H9 (cell line): ENCODE measurements around the gene TMEM51. TPM values are rescaled to one million over a fixed set of nuclear protein-coding genes. Genes with fewer than 3 reads are reported as not detected.

Source experiments
- DNase-seq: peaks from one replicate; pipeline ENCODE4 v3.0.0-alpha.2; 2017
- H2AFZ ChIP-seq: one replicate; pipeline ENCODE4 v1.6.1; 2013; ENCODE audit warnings: mild to moderate bottlenecking, low read length, control low read depth, moderate library complexity
- H2AK5ac ChIP-seq: 2 replicates; pipeline ENCODE4 v1.6.1; 2013; ENCODE audit warnings: low read length, control low read depth, mixed read lengths; ENCODE audit not compliant: insufficient read length
- H2BK120ac ChIP-seq: one replicate; pipeline ENCODE4 v1.6.1; 2013; ENCODE audit warnings: low read depth, mild to moderate bottlenecking, low read length, control low read depth, inconsistent platforms; ENCODE audit not compliant: poor library complexity, severe bottlenecking
- H2BK12ac ChIP-seq: 2 replicates; pipeline ENCODE4 v1.6.1; 2013; ENCODE audit warnings: low read length, control low read depth, mixed read lengths, low read depth; ENCODE audit not compliant: insufficient read length
- H2BK15ac ChIP-seq: 2 replicates; pipeline ENCODE4 v1.6.1; 2013; ENCODE audit warnings: low read depth, low read length, control low read depth
- H2BK20ac ChIP-seq: one replicate; pipeline ENCODE4 v1.6.1; 2013; ENCODE audit warnings: low read depth, mild to moderate bottlenecking, low read length, control low read depth, inconsistent platforms; ENCODE audit not compliant: poor library complexity, severe bottlenecking
- H2BK5ac ChIP-seq: 2 replicates; pipeline ENCODE4 v1.6.1; 2013; ENCODE audit warnings: low read length, control low read depth, mixed read lengths; ENCODE audit not compliant: insufficient read length
- H3K14ac ChIP-seq: 2 replicates; pipeline ENCODE4 v1.6.1; 2013; ENCODE audit warnings: low read length, control low read depth; ENCODE audit not compliant: insufficient read depth
- H3K18ac ChIP-seq: 2 replicates; pipeline ENCODE4 v1.6.1; 2013; ENCODE audit warnings: low read depth, mild to moderate bottlenecking, mixed read lengths, low read length, control low read depth; ENCODE audit not compliant: insufficient read length
- H3K23ac ChIP-seq: 2 replicates; pipeline ENCODE4 v1.6.1; 2013; ENCODE audit warnings: low read length, control low read depth, mixed read lengths, low read depth; ENCODE audit not compliant: insufficient read length
- H3K23me2 ChIP-seq: 2 replicates; pipeline ENCODE4 v1.6.1; 2013; ENCODE audit warnings: low read depth, mild to moderate bottlenecking, mixed read lengths, low read length, control low read depth; ENCODE audit not compliant: insufficient read length, poor library complexity, severe bottlenecking
- H3K27ac ChIP-seq: 2 replicates; pipeline ENCODE4 v1.5.1; 2013; ENCODE audit warnings: low read length, control low read depth, mixed read lengths, low read depth; ENCODE audit not compliant: insufficient read length
- H3K27me3 ChIP-seq: 2 replicates; pipeline ENCODE4 v1.6.1; 2013; ENCODE audit warnings: low read length, control low read depth, inconsistent platforms; ENCODE audit not compliant: insufficient read depth
- H3K4ac ChIP-seq: 2 replicates; pipeline ENCODE4 v1.6.1; 2013; ENCODE audit warnings: low read depth, mild to moderate bottlenecking, control low read depth, inconsistent platforms, low read length, moderate library complexity
- H3K4me1 ChIP-seq: 2 replicates; pipeline ENCODE4 v1.6.1; 2013; ENCODE audit warnings: low read length, control low read depth, inconsistent platforms; ENCODE audit not compliant: insufficient read depth
- H3K4me2 ChIP-seq: 2 replicates; pipeline ENCODE4 v1.6.1; 2013; ENCODE audit warnings: low read length, control low read depth, mixed read lengths; ENCODE audit not compliant: insufficient read length, insufficient read depth
- H3K56ac ChIP-seq: 2 replicates; pipeline ENCODE4 v1.6.1; 2013; ENCODE audit warnings: low read depth, mild to moderate bottlenecking, mixed read lengths, low read length, control low read depth; ENCODE audit not compliant: insufficient read length
- H3K79me1 ChIP-seq: 2 replicates; pipeline ENCODE4 v1.6.1; 2013; ENCODE audit warnings: low read depth, mild to moderate bottlenecking, moderate library complexity, low read length, control low read depth, inconsistent platforms; ENCODE audit not compliant: insufficient read depth, poor library complexity, severe bottlenecking
- H3K79me2 ChIP-seq: 2 replicates; pipeline ENCODE4 v1.6.1; 2013; ENCODE audit warnings: low read length, control low read depth, inconsistent platforms; ENCODE audit not compliant: insufficient read depth
- H3K9ac ChIP-seq: 2 replicates; pipeline ENCODE4 v1.6.1; 2013; ENCODE audit warnings: low read length, control low read depth, mixed read lengths; ENCODE audit not compliant: insufficient read length; ENCODE audit errors: extremely low read depth
- H3K9me3 ChIP-seq: one replicate; pipeline ENCODE4 v1.6.1; 2013; ENCODE audit warnings: low read depth, low read length, inconsistent platforms; ENCODE audit not compliant: control insufficient read depth
- H3T11ph ChIP-seq: one replicate; pipeline ENCODE4 v1.6.1; 2013; ENCODE audit warnings: mild to moderate bottlenecking, low read length, control low read depth, inconsistent platforms
- H4K20me1 ChIP-seq: one replicate; pipeline ENCODE4 v1.6.1; 2013; ENCODE audit not compliant: control insufficient read depth, insufficient read length, insufficient read depth
- H4K5ac ChIP-seq: 2 replicates; pipeline ENCODE4 v1.6.1; 2013; ENCODE audit warnings: low read depth, mild to moderate bottlenecking, mixed read lengths, low read length, control low read depth; ENCODE audit not compliant: insufficient read length
- H4K8ac ChIP-seq: replicated peaks from 2 replicates; pipeline ENCODE4 v1.6.1; 2013; ENCODE audit warnings: low read length, control low read depth, mixed read lengths, low read depth; ENCODE audit not compliant: insufficient read length
- H4K91ac ChIP-seq: 2 replicates; pipeline ENCODE4 v1.6.1; 2013; ENCODE audit warnings: low read depth, mild to moderate bottlenecking, moderate library complexity, mixed read lengths, low read length, control low read depth; ENCODE audit not compliant: insufficient read length
- H3K27ac Mint-ChIP-seq, 3 experiments: 2 replicates in 2 of 3; 3 replicates in 1 of 3; pipeline ENCODE4 v1.8.0; 2020 to 2021; ENCODE audit warnings: mixed read lengths in 3 of 3, mild to moderate bottlenecking in 1 of 3, moderate library complexity in 1 of 3
- H3K27me3 Mint-ChIP-seq: 2 replicates; pipeline ENCODE4 v1.8.0; 2021; ENCODE audit warnings: low read depth, mild to moderate bottlenecking, moderate library complexity, mixed read lengths
- H3K36me3 Mint-ChIP-seq, 3 experiments: 2 replicates in 2 of 3; 3 replicates in 1 of 3; pipeline ENCODE4 v1.8.0; 2020 to 2021; ENCODE audit warnings: low read depth in 3 of 3, mixed read lengths in 3 of 3; ENCODE audit not compliant: insufficient read depth in 1 of 3
- H3K4me1 Mint-ChIP-seq, 2 experiments: 2 replicates each; pipeline ENCODE4 v1.8.0; 2020; ENCODE audit warnings: mixed read lengths in 2 of 2
- H3K4me3 Mint-ChIP-seq, 2 experiments: 2 replicates in 1 of 2; 3 replicates in 1 of 2; pipeline ENCODE4 v1.8.0; 2020 to 2021; ENCODE audit warnings: mild to moderate bottlenecking in 2 of 2, mixed read lengths in 2 of 2, moderate library complexity in 1 of 2
- H3K9me3 Mint-ChIP-seq, 2 experiments: 2 replicates in 1 of 2; 3 replicates in 1 of 2; pipeline ENCODE4 v1.8.0; 2020; ENCODE audit warnings: mild to moderate bottlenecking in 2 of 2, mixed read lengths in 2 of 2, moderate library complexity in 1 of 2
- WGBS: extraction: QIAGEN DNeasy Blood & Tissue Kit; methylation state at CpG from one replicate; pipeline ENCODE4 v1.1.7; 2013; ENCODE audit warnings: missing lambda C conversion rate, low lambda C conversion rate, mixed read lengths; ENCODE audit not compliant: insufficient read length; ENCODE audit errors: extremely low coverage; 5-methylcytosine and 5-hydroxymethylcytosine counted together
- total RNA-seq: library from RNA; stranded (reverse); gene quantifications from 2 replicates; pipeline ENCODE4 v1.2.1, GENCODE V29; 2021
- TF ChIP-seq, protein P1 (sequence below): fragments of 200-600 bp; sonication (generic); conservative IDR thresholded peaks from 3 replicates; pipeline ENCODE4 v1.8.0; 2021; ENCODE audit warnings: antibody characterized with exemption, mild to moderate bottlenecking

The TMEM51 gene
- total RNA-seq, 1 experiment from 2014 or later = 4.6 TPM

DNA sequence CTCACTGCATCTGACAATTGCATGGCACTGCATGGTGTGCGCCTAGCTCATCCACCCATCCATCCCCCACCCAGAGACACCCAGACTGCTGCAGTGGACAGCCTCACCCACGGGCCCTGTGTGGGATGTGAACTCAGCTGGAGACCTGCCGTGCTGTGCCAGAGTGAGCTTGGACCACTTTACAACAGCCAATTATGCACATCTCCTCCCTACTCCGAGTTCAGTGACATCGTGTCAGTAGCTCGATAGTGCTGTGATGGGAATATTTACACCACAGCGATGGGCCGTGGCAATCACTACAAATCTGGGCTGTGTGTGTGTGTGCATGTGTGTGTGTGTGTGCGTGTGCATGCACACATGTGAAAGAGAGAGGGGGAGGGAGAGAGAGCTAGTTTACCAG, 42.5 kb downstream of the TMEM51 start:
- Mint-ChIP-seq H3K9me3 (no peaks in the 10 kb centered on the region), H3K4me1 (peaks cover 33 to 34% of the 10 kb centered on the region in 2 experiments), H3K36me3 (no peaks in the 10 kb centered on the region; a peak in 1 of 7 replicates), H3K4me3 (peak overlapping the region in 1 of 2 experiments; percentile 3; a peak in 1 of 5 replicates), H3K27me3 (no peaks in the 10 kb centered on the region), H3K27ac (peak overlapping the region in 2 of 3 experiments; percentile 29 to 49; a peak in 3 of 7 replicates)
- Histone ChIP-seq H2BK20ac (no peak overlapping the region), H2AK5ac (no peak overlapping the region), H2BK5ac (no peak overlapping the region), H2AFZ (no peak overlapping the region), H3K56ac (no peak overlapping the region), H4K8ac (no peak overlapping the region), H3K23ac (no peak overlapping the region), H3K18ac (no peak overlapping the region), H2BK15ac (no peak overlapping the region), H3T11ph (no peak overlapping the region), H2BK12ac (no peak overlapping the region), H3K79me2 (no peaks in the 10 kb centered on the region), H4K91ac (no peak overlapping the region), H3K27me3 (no peaks in the 10 kb centered on the region), H3K4ac (no peak overlapping the region), H3K23me2 (no peaks in the 10 kb centered on the region), H3K9me3 (no peaks in the 10 kb centered on the region), H3K27ac (no peak overlapping the region), H3K79me1 (no peaks in the 10 kb centered on the region), H3K14ac (no peak overlapping the region), H3K4me1 (peaks cover 5% of the 10 kb centered on the region; the same call in 1 of the 2 replicates), H2BK120ac (no peak overlapping the region), H3K9ac (no peak overlapping the region), H3K4me2 (no peak overlapping the region), H4K20me1 (no peaks in the 10 kb centered on the region), H4K5ac (no peak overlapping the region)
- no peak for DNase-seq
- TF ChIP-seq, protein P1, sequence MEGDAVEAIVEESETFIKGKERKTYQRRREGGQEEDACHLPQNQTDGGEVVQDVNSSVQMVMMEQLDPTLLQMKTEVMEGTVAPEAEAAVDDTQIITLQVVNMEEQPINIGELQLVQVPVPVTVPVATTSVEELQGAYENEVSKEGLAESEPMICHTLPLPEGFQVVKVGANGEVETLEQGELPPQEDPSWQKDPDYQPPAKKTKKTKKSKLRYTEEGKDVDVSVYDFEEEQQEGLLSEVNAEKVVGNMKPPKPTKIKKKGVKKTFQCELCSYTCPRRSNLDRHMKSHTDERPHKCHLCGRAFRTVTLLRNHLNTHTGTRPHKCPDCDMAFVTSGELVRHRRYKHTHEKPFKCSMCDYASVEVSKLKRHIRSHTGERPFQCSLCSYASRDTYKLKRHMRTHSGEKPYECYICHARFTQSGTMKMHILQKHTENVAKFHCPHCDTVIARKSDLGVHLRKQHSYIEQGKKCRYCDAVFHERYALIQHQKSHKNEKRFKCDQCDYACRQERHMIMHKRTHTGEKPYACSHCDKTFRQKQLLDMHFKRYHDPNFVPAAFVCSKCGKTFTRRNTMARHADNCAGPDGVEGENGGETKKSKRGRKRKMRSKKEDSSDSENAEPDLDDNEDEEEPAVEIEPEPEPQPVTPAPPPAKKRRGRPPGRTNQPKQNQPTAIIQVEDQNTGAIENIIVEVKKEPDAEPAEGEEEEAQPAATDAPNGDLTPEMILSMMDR = no peak
- WGBS = no CpG with 5 or more reads among the region's 9 CpGs
